ENCODE measurements around the gene RBM19. TPM values are rescaled to one million over a fixed set of nuclear protein-coding genes. Genes with fewer than 3 reads are reported as not detected.
A peak's percentile ranks its signal among the peaks of the same experiment; 100 is the strongest.

Gene RBM19
- total RNA-seq, 1 donor from 2014 or later, result 33.6 TPM

DNA sequence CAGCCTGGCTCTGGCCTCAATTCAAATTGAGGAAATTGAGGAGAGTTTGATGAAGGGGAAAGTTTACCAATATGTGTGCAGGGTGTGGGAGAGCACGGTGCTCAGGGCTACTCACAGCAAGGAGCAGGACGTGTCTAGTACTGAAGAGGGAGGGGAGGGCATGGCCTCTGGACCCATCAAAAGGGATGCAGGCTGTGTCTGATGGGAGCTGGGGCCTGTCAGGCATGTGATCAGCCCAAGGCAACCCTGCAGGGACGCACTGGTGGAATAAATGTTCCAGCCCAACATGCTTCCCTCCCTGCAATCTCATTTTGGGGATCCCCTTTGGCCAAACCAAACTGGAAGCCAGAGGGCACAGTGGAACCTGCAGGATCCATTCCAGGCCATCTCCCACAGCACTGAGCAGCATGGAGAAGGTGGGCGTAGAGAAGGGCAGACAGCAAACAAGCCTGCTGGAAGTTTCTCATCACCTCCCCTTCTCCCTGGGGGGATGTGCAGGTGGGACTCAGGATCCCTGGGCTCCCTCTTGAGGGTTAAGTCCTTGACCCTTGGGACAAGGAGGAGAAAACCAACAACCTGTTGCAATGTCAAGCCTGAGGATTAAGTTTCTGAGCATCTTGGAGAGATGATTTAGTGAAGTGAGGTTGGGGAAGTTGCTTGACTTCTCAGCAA lies 17.8 kb upstream of the RBM19 start:
- Histone ChIP-seq H3K27me3 (ENCODE audit: low read depth) (peaks cover 17% of the 10 kb centered on the region), H3K36me3 (no peaks in the 10 kb centered on the region), H3K9me3 (no peaks in the 10 kb centered on the region), H3K4me1 (no peaks in the 10 kb centered on the region), H3K4me3 (no peak overlapping the region), H3K27ac (no peak overlapping the region)
- DNase-seq (no peak), ATAC-seq (no peak)
- TF ChIP-seq CTCF (IDR thresholded peaks at IDR 0.05), result no peak
- intact Hi-C loops (cut with DNase I), result no loop called here

DNA sequence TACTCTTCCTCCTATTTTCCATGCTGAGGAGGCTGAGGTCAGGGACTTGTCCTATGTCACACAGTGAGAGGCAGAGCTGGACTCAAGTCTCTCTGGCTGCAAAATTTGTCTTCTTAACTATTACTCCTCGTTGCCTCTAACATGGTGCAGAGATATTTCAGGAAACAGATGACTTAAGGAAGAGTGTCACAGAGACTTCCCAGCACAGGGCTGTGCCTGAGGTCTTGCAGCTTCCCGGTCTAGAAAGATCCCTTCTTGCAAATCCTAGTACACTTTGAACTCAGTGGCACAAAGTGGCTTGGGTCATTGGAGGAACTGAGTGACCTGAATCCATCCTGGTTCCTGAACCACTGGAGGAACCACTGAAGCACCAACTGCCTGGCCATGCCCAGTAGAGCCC lies 17.1 kb upstream of the RBM19 start:
- TF ChIP-seq CTCF (IDR thresholded peaks at IDR 0.05), result no peak
- Histone ChIP-seq H3K9me3 (no peaks in the 10 kb centered on the region), H3K36me3 (no peaks in the 10 kb centered on the region), H3K4me1 (no peaks in the 10 kb centered on the region), H3K27ac (no peak overlapping the region), H3K27me3 (ENCODE audit: low read depth) (peaks cover 19% of the 10 kb centered on the region), H3K4me3 (no peak overlapping the region)
- intact Hi-C loops (cut with DNase I), result no loop called here
- DNase-seq (no peak), ATAC-seq (no peak)

DNA sequence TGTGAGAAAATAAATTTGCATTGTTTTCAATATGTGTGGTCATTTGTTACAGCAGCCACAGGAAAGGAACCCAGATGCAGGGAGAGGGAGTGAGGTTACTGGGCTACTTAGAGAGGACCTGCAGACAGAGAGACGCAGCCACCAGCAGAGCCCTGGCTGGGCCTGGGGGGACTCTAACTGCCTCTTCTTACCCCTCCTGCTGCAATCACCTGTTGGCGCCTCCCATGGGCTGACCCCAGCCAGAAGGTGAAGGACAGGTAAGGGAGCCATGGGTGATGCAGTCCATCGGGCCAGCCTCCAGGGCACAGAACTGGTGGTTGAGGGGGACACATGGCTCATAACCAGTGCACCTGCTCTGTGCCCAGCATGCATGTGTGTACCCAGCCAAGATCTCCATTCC lies 15.8 kb upstream of the RBM19 start:
- no peaks in the 10 kb centered on the region for H3K9me3 ChIP-seq
- no peaks in the 10 kb centered on the region for H3K36me3 ChIP-seq
- H3K27me3 ChIP-seq (ENCODE audit: low read depth), result peaks cover 15% of the 10 kb centered on the region
- no peaks in the 10 kb centered on the region for H3K4me1 ChIP-seq
- intact Hi-C loops (cut with DNase I), result no loop called here
- ATAC-seq (no peak), DNase-seq (no peak)
- H3K4me3 ChIP-seq, result no peak overlapping the region
- H3K27ac ChIP-seq, result no peak overlapping the region
- no peak for TF ChIP-seq CTCF (IDR thresholded peaks at IDR 0.05)

DNA sequence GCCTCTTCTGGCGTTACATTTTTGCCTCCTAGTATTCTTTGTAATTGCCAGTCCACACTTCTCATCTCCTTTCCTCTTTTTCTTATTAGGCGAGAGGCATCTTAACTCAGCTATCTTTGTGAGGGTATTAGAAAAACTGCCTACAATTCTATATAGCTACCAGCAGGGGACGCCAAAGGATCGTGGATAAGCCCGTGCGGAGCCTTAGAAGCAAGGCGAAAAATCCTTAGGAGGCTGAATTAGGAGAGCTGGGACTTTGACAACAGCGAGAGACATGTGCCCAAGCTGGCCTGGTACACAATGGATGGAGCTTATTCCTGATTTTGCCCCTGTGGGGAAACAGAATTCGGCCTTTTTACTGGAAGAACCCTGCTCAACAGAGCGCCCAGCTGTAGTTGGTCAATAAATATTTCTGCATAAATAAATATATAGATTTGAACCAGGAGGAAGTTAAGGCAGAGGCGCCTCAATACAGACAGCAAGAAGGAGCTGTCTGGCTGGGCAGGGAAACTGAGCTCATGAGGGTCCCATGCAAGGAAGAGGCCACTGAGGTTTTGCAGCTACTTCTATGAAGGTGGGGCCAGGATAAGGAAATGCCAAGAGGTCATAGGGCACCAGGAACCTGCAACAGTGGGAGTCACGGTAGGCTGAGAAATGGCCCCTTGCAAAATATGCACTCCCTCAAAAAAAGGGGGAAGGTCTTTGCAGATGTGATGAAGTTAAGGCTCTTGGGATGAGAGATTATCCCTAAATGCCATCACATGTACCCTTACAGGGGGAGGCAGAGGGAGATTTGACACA lies 14.6 kb upstream of the RBM19 start:
- Histone ChIP-seq H3K36me3 (no peaks in the 10 kb centered on the region), H3K27ac (no peak overlapping the region), H3K9me3 (no peaks in the 10 kb centered on the region), H3K27me3 (ENCODE audit: low read depth) (peaks cover 16% of the 10 kb centered on the region), H3K4me1 (no peaks in the 10 kb centered on the region), H3K4me3 (no peak overlapping the region)
- peak; percentile 85 for TF ChIP-seq CTCF (IDR thresholded peaks at IDR 0.05)
- intact Hi-C loops (cut with DNase I), result no loop called here
- ATAC-seq, result peak; percentile 53 to 79
- DNase-seq, result no peak

DNA sequence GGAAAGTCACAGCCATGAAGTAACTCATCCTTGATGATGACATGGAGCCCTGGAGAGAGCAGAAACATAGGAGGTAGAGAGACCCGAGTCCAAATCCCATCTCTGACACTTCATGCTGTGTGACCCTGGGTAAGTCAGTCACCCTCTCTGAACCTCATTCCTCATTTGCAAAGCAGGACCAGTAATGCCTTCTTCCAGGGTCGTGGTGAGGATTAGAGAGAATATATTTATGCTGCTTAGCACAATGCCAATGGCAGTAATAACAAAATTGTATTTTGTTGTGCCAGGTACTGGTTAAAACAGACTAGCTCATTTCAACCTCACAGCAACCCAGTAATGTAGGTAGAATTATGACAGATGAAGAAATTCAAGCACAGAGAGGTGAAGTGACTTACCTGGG lies 13.9 kb upstream of the RBM19 start:
- intact Hi-C loops (cut with DNase I), result no loop called here
- no peak for ATAC-seq
- Histone ChIP-seq H3K4me1 (no peaks in the 10 kb centered on the region), H3K4me3 (no peak overlapping the region), H3K27ac (no peak overlapping the region), H3K9me3 (no peaks in the 10 kb centered on the region), H3K27me3 (ENCODE audit: low read depth) (peaks cover 18% of the 10 kb centered on the region), H3K36me3 (no peaks in the 10 kb centered on the region)
- no peak for TF ChIP-seq CTCF (IDR thresholded peaks at IDR 0.05)
- DNase-seq, result no peak
